T-helper 17 cell (primary cell): ENCODE results near the gene CEND1. TPM values are rescaled to one million over a fixed set of nuclear protein-coding genes. Genes with fewer than 3 reads are reported as not detected.

Experiments used
- ATAC-seq: fragments of 150-1000 bp; cut with Tn5 transposase; 2 replicates; pipeline ENCODE4 v1.10.0; 2021; ENCODE audit warnings: mild to moderate bottlenecking, moderate library complexity
- DNase-seq, 3 donors: peaks; one replicate each; pipeline versions ENCODE4 v3.0.0 to v3.0.0-alpha.2; 2020 to 2021
- H3K9me3 ChIP-seq: one replicate; pipeline ENCODE4 v1.7.0; 2013; ENCODE audit warnings: low read length, mild to moderate bottlenecking; ENCODE audit not compliant: control insufficient read depth, poor library complexity, severe bottlenecking
- H3K27ac Mint-ChIP-seq: one replicate; pipeline ENCODE4 v1.8.0; 2022; ENCODE audit warnings: mild to moderate bottlenecking, moderate library complexity, mixed read lengths
- H3K27me3 Mint-ChIP-seq: one replicate; pipeline ENCODE4 v1.8.0; 2022; ENCODE audit warnings: mixed read lengths
- H3K36me3 Mint-ChIP-seq: one replicate; pipeline ENCODE4 v1.8.0; 2022; ENCODE audit warnings: low read depth, mixed read lengths
- H3K4me1 Mint-ChIP-seq: one replicate; pipeline ENCODE4 v1.8.0; 2022; ENCODE audit warnings: mild to moderate bottlenecking, mixed read lengths
- H3K4me3 Mint-ChIP-seq: one replicate; pipeline ENCODE4 v1.8.0; 2022; ENCODE audit warnings: mild to moderate bottlenecking, moderate library complexity, mixed read lengths
- total RNA-seq, 4 donors: library from RNA in 2 of 4; stranded (reverse) in 2 of 4; gene quantifications; one replicate each; pipeline ENCODE4 v1.2.3 and lab custom pipeline; 2022 to 2026

The CEND1 gene
- total RNA-seq, 2 donors from 2014 or later = 0.63 TPM; not detected in 1

DNA sequence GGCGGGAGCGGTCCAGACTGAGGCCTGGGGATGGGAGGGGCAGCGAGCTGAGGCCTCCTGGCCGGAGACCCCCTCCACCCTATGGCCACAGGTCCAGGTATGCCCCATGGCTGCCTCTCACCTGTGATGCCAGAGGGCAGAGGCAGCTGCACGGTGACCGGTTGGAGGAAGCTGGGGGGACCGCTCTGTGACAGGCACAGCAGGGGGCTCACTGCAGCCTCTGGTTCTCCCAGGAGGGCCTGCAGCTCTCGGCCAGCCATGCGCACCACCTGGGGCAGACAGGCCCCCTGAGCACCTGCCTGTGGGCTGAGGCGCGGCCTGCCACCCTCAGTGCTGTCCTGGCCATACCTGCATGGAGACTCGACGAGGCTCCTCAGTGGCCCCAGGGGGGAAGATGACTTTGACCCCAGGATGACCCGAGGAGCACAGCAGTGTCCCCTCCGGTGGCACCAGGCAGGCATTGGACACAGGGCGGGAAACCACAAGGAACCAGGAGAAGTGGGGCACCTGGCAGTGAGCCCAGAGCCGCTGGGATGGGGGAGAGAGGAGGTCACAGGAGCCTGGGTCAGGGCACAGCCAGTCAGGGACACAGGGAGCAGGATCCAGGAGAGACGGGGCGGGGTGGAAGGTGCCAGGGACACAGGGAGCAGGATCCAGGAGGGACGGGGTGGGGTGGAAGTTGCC, 11.3 kb upstream of the CEND1 start:
- ATAC-seq (no peak), DNase-seq (no peak)
- H3K27ac Mint-ChIP-seq = no peak overlapping the region
- no peaks in the 10 kb centered on the region for H3K36me3 Mint-ChIP-seq
- no peaks in the 10 kb centered on the region for H3K27me3 Mint-ChIP-seq
- peaks cover 10% of the 10 kb centered on the region for H3K4me1 Mint-ChIP-seq
- H3K4me3 Mint-ChIP-seq = no peak overlapping the region
- H3K9me3 ChIP-seq = no peaks in the 10 kb centered on the region

DNA sequence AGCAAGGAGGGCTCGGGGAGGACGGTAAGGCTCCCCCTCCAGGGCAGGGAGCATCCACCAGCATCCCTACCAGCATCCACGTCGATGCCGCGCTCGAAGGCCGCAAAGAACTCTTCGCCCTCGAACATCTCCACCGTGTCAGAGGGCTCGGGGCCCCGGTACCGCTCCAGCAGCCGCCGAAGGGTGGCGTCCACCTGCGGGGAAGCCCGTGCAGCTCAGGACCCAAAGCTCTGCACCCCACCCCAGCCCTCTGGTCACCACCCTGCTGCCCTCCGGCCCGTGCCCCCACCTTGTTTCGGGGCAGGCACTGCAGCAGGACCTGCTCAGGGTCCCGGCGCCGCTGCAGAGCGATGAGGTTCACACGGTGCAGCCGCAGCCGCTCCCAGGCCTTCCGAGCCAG, 10.6 kb upstream of the CEND1 start:
- peaks cover 11% of the 10 kb centered on the region for H3K4me1 Mint-ChIP-seq
- H3K9me3 ChIP-seq = no peaks in the 10 kb centered on the region
- no peaks in the 10 kb centered on the region for H3K27me3 Mint-ChIP-seq
- DNase-seq (no peak), ATAC-seq (no peak)
- H3K36me3 Mint-ChIP-seq = no peaks in the 10 kb centered on the region
- H3K4me3 Mint-ChIP-seq = no peak overlapping the region
- H3K27ac Mint-ChIP-seq = no peak overlapping the region

- ATAC-seq (no peak), DNase-seq (no peak)
- Mint-ChIP-seq H3K4me3 (no peak overlapping the region), H3K27ac (no peak overlapping the region), H3K36me3 (no peaks in the 10 kb centered on the region), H3K4me1 (peaks cover 10% of the 10 kb centered on the region), H3K27me3 (no peaks in the 10 kb centered on the region)
- no peaks in the 10 kb centered on the region for H3K9me3 ChIP-seq
Measured at GRCh38 chr11:799641-800316, 9.9 kb upstream of the CEND1 start.

- no peaks in the 10 kb centered on the region for H3K27me3 Mint-ChIP-seq
- H3K36me3 Mint-ChIP-seq = no peaks in the 10 kb centered on the region
- H3K4me1 Mint-ChIP-seq = peaks cover 10% of the 10 kb centered on the region
- peak; percentile 76 to 84 (median 82) for DNase-seq
- ATAC-seq = peak; percentile 73
- H3K4me3 Mint-ChIP-seq = peak within 1 kb of the TSS; percentile 96
- peak within 1 kb of the TSS; percentile 81 for H3K27ac Mint-ChIP-seq
- H3K9me3 ChIP-seq = no peaks in the 10 kb centered on the region
Measured at GRCh38 chr11:798093-798713, 8.3 kb upstream of the CEND1 start, which contains the start of gene SLC25A22. TSS of gene SLC25A22 (minus strand) at chr11:798281. CDS start at chr11:795006, 3,275 bp downstream.

DNA sequence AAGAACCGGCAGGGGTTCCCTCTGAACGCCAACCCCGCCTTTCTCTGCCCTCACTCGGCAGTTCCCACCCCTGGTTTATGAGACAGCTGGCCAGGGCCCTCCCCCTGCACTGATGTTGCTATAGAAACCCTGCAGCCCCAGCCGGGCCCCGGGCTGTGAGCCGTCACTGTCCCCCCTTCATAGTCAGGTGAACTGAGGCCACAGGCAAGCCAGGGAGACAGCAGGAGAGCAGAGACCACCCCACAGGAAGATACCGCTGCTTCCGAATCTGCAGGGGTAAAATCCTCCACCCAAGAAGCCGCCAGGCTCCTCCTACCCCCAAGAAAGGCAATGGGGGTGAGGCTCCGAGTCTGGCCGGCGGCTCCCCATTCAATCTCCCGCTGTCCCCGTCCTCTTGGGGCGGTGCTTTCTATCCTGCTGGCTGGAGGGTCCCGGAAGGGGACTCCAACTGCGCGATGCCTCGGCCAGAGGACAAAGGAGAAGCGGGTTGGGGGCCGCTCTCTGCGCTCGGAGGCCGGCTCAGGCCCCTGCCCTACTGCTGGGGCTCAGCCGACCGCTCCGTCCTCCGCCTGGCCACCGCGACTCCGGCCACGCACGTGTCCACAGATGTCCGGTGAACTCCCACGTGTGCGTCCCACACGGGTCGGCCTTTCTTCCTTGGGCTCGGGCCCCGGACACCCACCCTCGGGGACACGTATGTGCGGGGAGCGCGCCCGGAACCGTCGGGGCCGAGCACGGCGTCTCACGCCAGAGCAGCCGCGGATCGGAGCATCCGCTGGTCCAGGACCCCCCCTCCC, 7.6 kb upstream of the CEND1 start:
- ATAC-seq (peak; percentile 67), DNase-seq (peak; percentile 56 to 81 (median 64))
- no peaks in the 10 kb centered on the region for H3K36me3 Mint-ChIP-seq
- no peaks in the 10 kb centered on the region for H3K9me3 ChIP-seq
- no peaks in the 10 kb centered on the region for H3K27me3 Mint-ChIP-seq
- H3K27ac Mint-ChIP-seq = peak overlapping the region; percentile 81
- H3K4me3 Mint-ChIP-seq = peak overlapping the region; percentile 96
- H3K4me1 Mint-ChIP-seq = peaks cover 10% of the 10 kb centered on the region

- ATAC-seq = no peak
- Mint-ChIP-seq H3K4me3 (peak overlapping the region; percentile 96), H3K27ac (peak overlapping the region; percentile 81), H3K4me1 (peaks cover 10% of the 10 kb centered on the region), H3K27me3 (no peaks in the 10 kb centered on the region), H3K36me3 (no peaks in the 10 kb centered on the region)
- DNase-seq = no peak
- no peaks in the 10 kb centered on the region for H3K9me3 ChIP-seq
Measured at GRCh38 chr11:796565-797295, 6.8 kb upstream of the CEND1 start.

DNA sequence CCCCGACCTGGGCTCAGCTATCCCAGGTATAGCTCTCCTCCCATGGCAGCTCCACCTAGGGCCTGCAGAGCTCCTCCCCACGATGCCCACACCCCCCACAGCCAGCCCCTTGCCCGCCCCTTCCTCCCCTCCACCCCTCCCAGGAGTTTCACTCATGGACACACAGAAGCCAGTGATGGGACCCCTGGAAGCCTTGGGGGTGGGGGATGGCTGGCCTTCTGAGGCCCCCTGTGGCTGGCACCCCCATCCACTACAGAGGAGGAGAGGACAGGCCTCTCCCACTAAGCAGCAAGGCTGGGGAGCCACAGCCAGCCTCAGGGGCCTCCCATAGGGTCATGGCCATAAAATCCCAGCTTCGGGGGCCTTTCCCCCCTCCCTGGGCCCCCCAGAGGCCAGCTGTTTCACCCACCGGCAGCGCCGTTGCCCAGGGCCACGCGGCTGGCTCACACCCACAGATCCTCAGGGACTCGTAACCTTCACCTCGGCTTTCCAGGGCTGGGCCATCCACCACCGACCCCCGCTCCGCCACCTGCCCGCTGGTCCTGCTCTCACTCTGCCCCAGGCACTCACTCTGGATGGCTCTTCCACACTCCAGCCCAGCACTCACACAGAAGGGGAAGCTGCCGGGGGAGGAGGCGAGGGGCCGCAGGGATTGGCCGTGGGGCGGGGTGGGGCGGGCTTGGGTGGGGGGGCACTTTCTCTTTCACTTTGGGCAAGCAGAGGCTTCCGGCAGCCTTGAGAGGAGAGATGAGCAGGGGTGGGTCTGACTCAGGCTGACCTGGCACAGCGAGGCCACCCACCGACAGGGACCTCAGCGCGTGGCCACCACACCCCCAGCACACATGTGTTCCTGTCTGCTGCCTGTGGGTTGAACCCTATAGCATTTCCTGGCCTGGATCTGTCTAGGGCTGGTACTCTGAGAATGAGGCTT, 6.0 kb upstream of the CEND1 start:
- Mint-ChIP-seq H3K36me3 (no peaks in the 10 kb centered on the region), H3K27ac (peak overlapping the region; percentile 81), H3K27me3 (no peaks in the 10 kb centered on the region), H3K4me3 (peak overlapping the region; percentile 96), H3K4me1 (peaks cover 10% of the 10 kb centered on the region)
- peak; percentile 50 for ATAC-seq
- H3K9me3 ChIP-seq = no peaks in the 10 kb centered on the region
- DNase-seq = peak; percentile 51 to 72 (median 70)

GRCh38 chr11:794766-795633, 5.1 kb upstream of the CEND1 start:
- no peak for ATAC-seq
- Mint-ChIP-seq H3K36me3 (no peaks in the 10 kb centered on the region), H3K4me3 (peak overlapping the region; percentile 96), H3K27me3 (no peaks in the 10 kb centered on the region), H3K27ac (no peak overlapping the region), H3K4me1 (peaks cover 10% of the 10 kb centered on the region)
- no peaks in the 10 kb centered on the region for H3K9me3 ChIP-seq
- DNase-seq = peak in 1 of 3 donors; percentile 11

DNA sequence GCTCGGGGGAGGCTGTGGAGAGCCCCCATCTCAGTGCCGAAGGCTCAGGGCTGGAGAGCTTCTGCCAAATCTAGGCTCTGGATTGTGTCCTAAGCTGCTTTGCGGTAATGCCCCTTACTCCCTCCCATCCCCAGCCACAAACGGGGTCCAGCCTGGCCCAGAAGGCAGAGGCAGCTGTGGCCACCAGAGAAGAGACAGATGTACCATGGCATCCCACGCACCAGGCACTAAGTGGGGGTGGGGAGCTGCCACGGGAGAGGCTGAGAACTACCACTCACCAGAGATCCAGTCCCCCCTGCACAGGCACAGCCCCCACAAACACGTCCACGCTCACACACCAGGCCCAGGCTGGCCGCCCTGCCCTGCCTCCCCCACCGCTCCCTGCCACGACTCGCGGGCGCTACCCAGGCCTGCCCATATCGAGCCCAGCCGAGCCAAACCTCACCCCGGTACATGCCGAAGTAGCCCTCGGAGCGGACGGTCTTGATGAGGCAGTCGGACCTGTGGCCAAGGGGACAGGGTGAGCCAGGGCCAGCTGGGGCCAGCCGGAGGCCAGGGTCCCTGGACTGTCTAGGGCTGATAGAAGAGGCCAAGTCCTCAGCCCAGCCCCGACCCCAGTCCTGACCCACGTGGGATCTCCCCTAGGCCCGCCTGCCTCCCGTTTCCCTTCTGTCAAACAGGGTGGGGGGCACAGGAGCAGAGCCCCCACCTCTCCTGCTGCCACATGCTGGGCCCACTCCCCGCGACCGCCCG, 4.3 kb upstream of the CEND1 start:
- no peaks in the 10 kb centered on the region for H3K9me3 ChIP-seq
- peak overlapping the region; percentile 33 for H3K4me3 Mint-ChIP-seq
- no peaks in the 10 kb centered on the region for H3K27me3 Mint-ChIP-seq
- ATAC-seq (no peak), DNase-seq (no peak)
- H3K4me1 Mint-ChIP-seq = peaks cover 10% of the 10 kb centered on the region
- H3K36me3 Mint-ChIP-seq = no peaks in the 10 kb centered on the region
- H3K27ac Mint-ChIP-seq = no peak overlapping the region

DNA sequence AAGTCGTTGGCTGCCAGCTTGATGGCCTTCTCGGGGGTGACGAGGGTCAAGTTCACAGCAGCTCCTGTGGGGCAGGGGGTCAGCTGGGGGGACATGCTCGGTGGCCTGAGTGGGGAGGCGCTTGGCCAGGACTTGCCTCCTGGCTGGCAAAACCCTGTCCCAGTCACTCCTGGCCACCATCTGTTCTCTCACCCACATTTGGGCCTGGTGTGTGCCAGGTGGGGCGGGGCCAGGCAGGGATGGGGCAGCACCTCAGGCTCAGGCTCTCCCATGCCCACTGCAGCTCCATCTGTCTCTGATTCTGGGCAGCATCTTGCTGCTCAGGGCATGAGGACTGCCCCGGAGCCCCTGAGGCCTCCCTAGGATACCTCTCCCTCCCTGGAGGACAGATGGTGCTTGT, 3.7 kb upstream of the CEND1 start:
- ATAC-seq = no peak

More for the DNA sequence above, 3.7 kb upstream of the CEND1 start:
- H3K9me3 ChIP-seq = no peaks in the 10 kb centered on the region
- Mint-ChIP-seq H3K27ac (no peak overlapping the region), H3K4me1 (peaks cover 10% of the 10 kb centered on the region), H3K27me3 (no peaks in the 10 kb centered on the region), H3K4me3 (no peak overlapping the region), H3K36me3 (no peaks in the 10 kb centered on the region)
- no peak for DNase-seq
